GM12891 (cell line): ENCODE results near the gene TMEM131.

Experiments
- PAX5 ChIP-seq: IDR thresholded peaks from 2 replicates; pipeline ENCODE4 v1.6.1; 2011; ENCODE audit warnings: low read length, moderate library complexity, mild to moderate bottlenecking; ENCODE audit not compliant: insufficient read depth, severe bottlenecking
- POLR2A ChIP-seq: IDR thresholded peaks from 2 replicates; pipeline ENCODE4 v1.6.1; 2011; ENCODE audit warnings: low read depth, low read length, control low read depth
- POLR2AphosphoS5 ChIP-seq: IDR thresholded peaks from 2 replicates; pipeline ENCODE4 v1.6.1; 2011; ENCODE audit warnings: low read depth, low read length, control low read depth
- POU2F2 ChIP-seq: IDR thresholded peaks from 2 replicates; pipeline ENCODE4 v1.6.1; 2011; ENCODE audit warnings: low read depth, mild to moderate bottlenecking, control low read depth, low read length, moderate library complexity
- SPI1 ChIP-seq: IDR thresholded peaks from 2 replicates; pipeline ENCODE4 v1.6.1; 2011; ENCODE audit warnings: low read depth, low read length, control low read depth
- TAF1 ChIP-seq: IDR thresholded peaks from 2 replicates; pipeline ENCODE4 v1.6.1; 2011; ENCODE audit warnings: low read depth, low read length, control low read depth

GRCh38 chr2:97766567-97766966, 229.2 kb downstream of the TMEM131 start:
- no peak for TF ChIP-seq POLR2AphosphoS5
- no peak for TF ChIP-seq POLR2A
- TF ChIP-seq POU2F2 = no peak
- no peak for TF ChIP-seq TAF1
- no peak for TF ChIP-seq SPI1
- TF ChIP-seq PAX5 = no peak
